Endothelial cell of umbilical vein (primary cell): ENCODE data around the gene RPH3AL. TPM values are rescaled to one million over a fixed set of nuclear protein-coding genes. Genes with fewer than 3 reads are reported as not detected.

ENCODE experiments used
- BruUV-seq: library from RNA; stranded (reverse); fragments of 400-500 nt; replicated peaks from 2 replicates; lab custom pipeline; 2021; lab: Mats Ljungman, UMichigan
- CTCF ChIA-PET: fragments of 300-600, 350-600 bp; sonication (Branson Sonifier 250); formaldehyde crosslinking; loops from one replicate; lab custom pipeline; 2021; ENCODE audit warnings: antibody characterized with exemption, inconsistent platforms; lab: Charles Lee
- POLR2A ChIA-PET: fragments of 300-600, 350-600 bp; sonication (Branson Sonifier 250); formaldehyde crosslinking; loops from one replicate; lab custom pipeline; 2021; ENCODE audit warnings: antibody characterized with exemption, inconsistent platforms; lab: Charles Lee
- DNase-seq: peaks from one replicate; pipeline ENCODE4 v3.0.0-alpha.2; 2011; ENCODE audit warnings: low read depth, low spot score
- FAIRE-seq: peaks from 2 replicates; lab custom pipeline; 2011; peaks lifted over from hg19 to GRCh38; lab: Jason Lieb, UNC
- H2AFZ ChIP-seq: 2 replicates; pipeline ENCODE4 v1.6.0; 2012; ENCODE audit warnings: low read depth, low read length, control low read depth, inconsistent platforms
- H3K27ac ChIP-seq: 2 replicates; pipeline ENCODE4 v1.5.1; 2011; ENCODE audit warnings: low read depth, mild to moderate bottlenecking, control low read depth, low read length, moderate library complexity; ENCODE audit not compliant: insufficient read depth
- H3K27me3 ChIP-seq, 2 experiments: 2 replicates each; pipeline versions ENCODE4 v1.6.0 to v1.6.1; 2011; ENCODE audit warnings: low read length in 2 of 2, mixed read lengths in 1 of 2; ENCODE audit not compliant: control insufficient read depth in 2 of 2, insufficient read depth in 2 of 2
- H3K36me3 ChIP-seq, 2 experiments: 2 replicates in 1 of 2; 3 replicates in 1 of 2; pipeline ENCODE4 v1.5.1; 2011; ENCODE audit warnings: low read length in 2 of 2, mild to moderate bottlenecking in 1 of 2, moderate library complexity in 1 of 2; ENCODE audit not compliant: control insufficient read depth in 2 of 2, insufficient read depth in 2 of 2; ENCODE audit errors: extremely low read depth in 1 of 2
- H3K4me1 ChIP-seq: 3 replicates; pipeline ENCODE4 v1.5.1; 2011; ENCODE audit warnings: mild to moderate bottlenecking, low read length; ENCODE audit not compliant: control insufficient read depth, insufficient read depth; ENCODE audit errors: extremely low read depth
- H3K4me2 ChIP-seq: 2 replicates; pipeline ENCODE4 v1.6.1; 2011; ENCODE audit warnings: low read length, control low read depth, mixed read lengths; ENCODE audit not compliant: insufficient read depth
- H3K4me3 ChIP-seq, 3 experiments: fragments of 200-600 bp in 1 of 3; sonication (generic), shearing (Covaris generic) in 1 of 3; replicated peaks in 1 of 3; 2 replicates each; pipeline ENCODE4 v1.5.1; 2011 to 2016; ENCODE audit warnings: control low read depth in 3 of 3, low read length in 3 of 3, mild to moderate bottlenecking in 2 of 3, inconsistent platforms in 1 of 3, low read depth in 1 of 3, moderate library complexity in 1 of 3; ENCODE audit not compliant: insufficient read depth in 1 of 3
- H3K79me2 ChIP-seq: 2 replicates; pipeline ENCODE4 v1.6.0; 2012; ENCODE audit warnings: low read length, inconsistent platforms; ENCODE audit not compliant: control insufficient read depth, insufficient read depth
- H3K9ac ChIP-seq: replicated peaks from 2 replicates; pipeline ENCODE3; 2011; ENCODE audit warnings: low read length, control low read depth; ENCODE audit not compliant: insufficient read depth; ENCODE audit errors: extremely low read depth
- H3K9me1 ChIP-seq: replicated peaks from 3 replicates; pipeline ENCODE4 v1.6.0; 2011; ENCODE audit warnings: mild to moderate bottlenecking, low read length; ENCODE audit not compliant: control insufficient read depth, insufficient read depth; ENCODE audit errors: extremely low read depth
- H3K9me3 ChIP-seq: replicated peaks from 2 replicates; pipeline ENCODE4 v1.5.1; 2012; ENCODE audit warnings: low read length, inconsistent platforms; ENCODE audit not compliant: control insufficient read depth, insufficient read depth
- H4K20me1 ChIP-seq: replicated peaks from 2 replicates; pipeline ENCODE3; 2011; ENCODE audit warnings: mild to moderate bottlenecking, low read length; ENCODE audit not compliant: control insufficient read depth, insufficient read depth; ENCODE audit errors: extremely low read depth
- CTCF ChIP-seq, 2 donors: IDR thresholded peaks; 1 replicate in 1 of 2; 2 replicates in 1 of 2; pipeline ENCODE4 v1.5.1; 2011; ENCODE audit warnings: low read length in 2 of 2, mild to moderate bottlenecking in 2 of 2, moderate library complexity in 2 of 2, control low read depth in 1 of 2, inconsistent platforms in 1 of 2, low read depth in 1 of 2; ENCODE audit not compliant: insufficient read depth in 1 of 2; ENCODE audit errors: extremely low read depth in 1 of 2
- EZH2 ChIP-seq: IDR thresholded peaks from 2 replicates; pipeline ENCODE4 v1.6.1; 2012; ENCODE audit warnings: borderline replicate concordance, low read depth, mild to moderate bottlenecking, moderate library complexity, low read length, inconsistent platforms; ENCODE audit not compliant: severe bottlenecking
- FOS ChIP-seq: IDR thresholded peaks from 2 replicates; pipeline ENCODE4 v1.6.1; 2011; ENCODE audit warnings: mild to moderate bottlenecking, low read length, moderate library complexity, borderline replicate concordance; ENCODE audit not compliant: insufficient read depth
- GATA2 ChIP-seq: IDR thresholded peaks from 2 replicates; pipeline ENCODE4 v1.7.0; 2011; ENCODE audit warnings: low read depth, mild to moderate bottlenecking, moderate library complexity, mixed read lengths, low read length; ENCODE audit not compliant: insufficient read length, insufficient read depth
- MAX ChIP-seq: IDR thresholded peaks from 2 replicates; pipeline ENCODE4 v1.6.1; 2011; ENCODE audit not compliant: insufficient read depth, insufficient read length
- POLR2AphosphoS5 ChIP-seq: IDR thresholded peaks from 2 replicates; pipeline ENCODE4 v1.6.1; 2012; ENCODE audit warnings: low read depth, mild to moderate bottlenecking, control low read depth, low read length, moderate library complexity; ENCODE audit not compliant: insufficient read depth
- dilution Hi-C: fragments of 300-500 bp; cut with MboI; formaldehyde crosslinking; loops from one replicate; pipeline ENCODE4 v1.15.0; 2019; ENCODE audit warnings: low sequenced_read_pairs; ENCODE audit not compliant: extremely low pct_ligation_motif_present
- intact Hi-C: fragments of 100-400 bp; cut with micrococcal nuclease; formaldehyde crosslinking; loops from one replicate; pipeline ENCODE4 v1.10.0; 2022
- polyA plus RNA-seq, 4 experiments: library from polyadenylated mRNA; depleted of rRNA in 3 of 4; stranded (reverse) in 3 of 4; unstranded in 1 of 4; fragments of >200 nt; gene quantifications; 2 replicates each; pipeline versions ENCODE4 v1.2.1 to v1.2.3, GENCODE V29; 2011 to 2012; ENCODE audit warnings: missing spikeins in 1 of 4
- total RNA-seq: library from RNA; stranded (reverse); gene quantifications from 2 replicates; pipeline ENCODE4 v1.2.3, GENCODE V29; 2021

Gene RPH3AL
- total and polyA plus RNA-seq, 2 donors (not counting 3 experiments of a cell fraction or from before 2014, with no cell fraction given): 4.1 to 7.0 TPM

GRCh38 chr17:300881-301280 lies 51.7 kb downstream of the RPH3AL start:
- intact Hi-C loops (no loop called here), dilution Hi-C loops (no loop called here)
- H3K4me1 ChIP-seq: no peaks in the 10 kb centered on the region
- no peak overlapping the region for H3K9ac ChIP-seq
- ChIA-PET CTCF (no interaction called here), POLR2A (no interaction called here)
- H3K79me2 ChIP-seq: no peaks in the 10 kb centered on the region
- H3K9me3 ChIP-seq: no peaks in the 10 kb centered on the region
- DNase-seq (no peak), FAIRE-seq (no peak)
- H3K27ac ChIP-seq: no peak overlapping the region
- BruUV-seq: no TSS peak
- H3K9me1 ChIP-seq: no peaks in the 10 kb centered on the region
- no peaks in the 10 kb centered on the region for H3K27me3 ChIP-seq
- TF ChIP-seq MAX (no peak), POLR2AphosphoS5 (no peak), EZH2 (no peak), FOS (no peak), CTCF (IDR thresholded peaks at IDR 0.05; ENCODE audit: extremely low read depth in 1 of 2, insufficient read depth in 1 of 2, low read depth in 1 of 2, low read length in 2 of 2) (no peak), GATA2 (no peak)
- H4K20me1 ChIP-seq: no peaks in the 10 kb centered on the region
- no peak overlapping the region for H3K4me2 ChIP-seq
- H2AFZ ChIP-seq: no peak overlapping the region
- no peak overlapping the region for H3K4me3 ChIP-seq
- no peaks in the 10 kb centered on the region for H3K36me3 ChIP-seq
